H1 (cell line): ENCODE data around the gene CPLX1. TPM values are rescaled to one million over a fixed set of nuclear protein-coding genes. Genes with fewer than 3 reads are reported as not detected.

ENCODE experiments used
- CTCF ChIA-PET: fragments of 300-600 bp; sonication (Branson Sonifier 250); formaldehyde crosslinking; loops from one replicate; lab custom pipeline; 2021; ENCODE audit not compliant: partially characterized antibody; lab: Charles Lee
- POLR2A ChIA-PET: fragments of 300-600 bp; sonication (Branson Sonifier 250); formaldehyde crosslinking; loops from one replicate; lab custom pipeline; 2021; ENCODE audit warnings: inconsistent platforms; ENCODE audit not compliant: partially characterized antibody; lab: Charles Lee
- DNase-seq, 2 experiments: peaks; one replicate each; pipeline versions ENCODE4 v3.0.0 to v3.0.0-alpha.2; 2010 to 2022; ENCODE audit warnings: low spot score in 2 of 2, low read depth in 1 of 2, mixed read lengths in 1 of 2
- FAIRE-seq: peaks from 2 replicates; lab custom pipeline; 2011; peaks lifted over from hg19 to GRCh38; lab: Jason Lieb, UNC
- H2AFZ ChIP-seq: 2 replicates; pipeline ENCODE4 v1.8.1; 2012; ENCODE audit warnings: low read length, inconsistent platforms
- H2AK5ac ChIP-seq: 2 replicates; pipeline ENCODE4 v1.6.1; 2013; ENCODE audit warnings: low read depth, low read length
- H2BK120ac ChIP-seq: replicated peaks from 2 replicates; pipeline ENCODE3; 2013; ENCODE audit warnings: low read depth, low read length, inconsistent platforms
- H2BK12ac ChIP-seq: 2 replicates; pipeline ENCODE4 v1.6.1; 2013; ENCODE audit warnings: low read depth, low read length
- H2BK15ac ChIP-seq: 2 replicates; pipeline ENCODE4 v1.6.1; 2013; ENCODE audit warnings: low read length
- H2BK20ac ChIP-seq: 2 replicates; pipeline ENCODE4 v1.6.1; 2013; ENCODE audit warnings: low read length
- H2BK5ac ChIP-seq: 2 replicates; pipeline ENCODE4 v1.6.1; 2013; ENCODE audit warnings: low read depth, low read length
- H3K14ac ChIP-seq: 2 replicates; pipeline ENCODE4 v1.6.1; 2013; ENCODE audit warnings: inconsistent platforms; ENCODE audit not compliant: insufficient read length
- H3K18ac ChIP-seq: 2 replicates; pipeline ENCODE4 v1.6.1; 2013; ENCODE audit warnings: low read length; ENCODE audit errors: extremely low read depth
- H3K23ac ChIP-seq: 2 replicates; pipeline ENCODE4 v1.6.1; 2013; ENCODE audit warnings: inconsistent platforms; ENCODE audit not compliant: insufficient read length
- H3K23me2 ChIP-seq: 2 replicates; pipeline ENCODE4 v1.6.1; 2013; ENCODE audit warnings: low read depth, low read length
- H3K27ac ChIP-seq: 2 replicates; pipeline ENCODE4 v1.6.1; 2011; ENCODE audit warnings: low read depth, low read length, inconsistent platforms
- H3K27me3 ChIP-seq, 4 experiments: replicated peaks in 1 of 4; 1 replicate in 1 of 4; 2 replicates in 3 of 4; pipeline versions ENCODE4 v1.6.1 to v1.8.1; 2011 to 2013; ENCODE audit warnings: low read length in 3 of 4, mild to moderate bottlenecking in 3 of 4, inconsistent platforms in 2 of 4, mixed read lengths in 2 of 4, moderate library complexity in 1 of 4; ENCODE audit not compliant: control insufficient read depth in 3 of 4, insufficient read depth in 3 of 4; ENCODE audit errors: extremely low read depth in 1 of 4
- H3K36me3 ChIP-seq, 4 experiments: 2 replicates each; pipeline versions ENCODE4 v1.6.1 to v1.8.1; 2011 to 2013; ENCODE audit warnings: mild to moderate bottlenecking in 4 of 4, low read length in 3 of 4, moderate library complexity in 2 of 4, control low read depth in 1 of 4, inconsistent platforms in 1 of 4; ENCODE audit not compliant: insufficient read depth in 4 of 4, control insufficient read depth in 2 of 4
- H3K4ac ChIP-seq: replicated peaks from 2 replicates; pipeline ENCODE3; 2013; ENCODE audit warnings: low read length, low read depth, mixed read lengths, inconsistent platforms; ENCODE audit not compliant: insufficient read length
- H3K4me1 ChIP-seq, 4 experiments: replicated peaks in 1 of 4; 1 replicate in 1 of 4; 2 replicates in 3 of 4; pipeline versions ENCODE4 v1.6.1 to v1.8.1; 2011 to 2013; ENCODE audit warnings: low read length in 3 of 4, inconsistent platforms in 2 of 4, mixed read lengths in 1 of 4; ENCODE audit not compliant: insufficient read depth in 4 of 4, control insufficient read depth in 3 of 4
- H3K4me2 ChIP-seq, 2 experiments: 2 replicates each; pipeline versions ENCODE4 v1.6.1 to v1.8.1; 2011 to 2013; ENCODE audit warnings: low read depth in 2 of 2, low read length in 2 of 2, control low read depth in 1 of 2, inconsistent platforms in 1 of 2, mild to moderate bottlenecking in 1 of 2; ENCODE audit not compliant: insufficient read depth in 1 of 2
- H3K4me3 ChIP-seq, 4 experiments: fragments of 200-600, 300-600 bp in 1 of 4; sonication (generic), shearing (Covaris generic), sonication (Bioruptor Twin) in 1 of 4; 2 replicates each; pipeline versions ENCODE4 v1.5.1 to v1.8.1; 2011 to 2016; ENCODE audit warnings: low read length in 4 of 4, low read depth in 3 of 4, control low read depth in 2 of 4, inconsistent platforms in 2 of 4, mild to moderate bottlenecking in 2 of 4, mixed read lengths in 1 of 4, moderate library complexity in 1 of 4; ENCODE audit not compliant: insufficient read depth in 2 of 4; ENCODE audit errors: extremely low read depth in 1 of 4
- H3K56ac ChIP-seq: replicated peaks from 2 replicates; pipeline ENCODE3; 2013; ENCODE audit warnings: low read depth, mild to moderate bottlenecking, mixed read lengths, low read length, inconsistent platforms; ENCODE audit not compliant: insufficient read length
- H3K79me1 ChIP-seq: 2 replicates; pipeline ENCODE4 v1.6.1; 2013; ENCODE audit warnings: low read depth, low read length, control low read depth
- H3K79me2 ChIP-seq, 2 experiments: 2 replicates each; pipeline versions ENCODE4 v1.6.1 to v1.8.1; 2012 to 2013; ENCODE audit warnings: low read length in 2 of 2, mild to moderate bottlenecking in 2 of 2, inconsistent platforms in 1 of 2; ENCODE audit not compliant: insufficient read depth in 2 of 2, control insufficient read depth in 1 of 2
- H3K9ac ChIP-seq, 4 experiments: replicated peaks in 1 of 4; 1 replicate in 1 of 4; 2 replicates in 3 of 4; pipeline versions ENCODE4 v1.6.1 to v1.8.1; 2011 to 2013; ENCODE audit warnings: low read depth in 3 of 4, low read length in 3 of 4, control low read depth in 2 of 4, mild to moderate bottlenecking in 2 of 4, moderate library complexity in 2 of 4, inconsistent platforms in 1 of 4; ENCODE audit errors: extremely low read depth in 1 of 4
- H3K9me3 ChIP-seq, 2 experiments: 2 replicates each; pipeline versions ENCODE4 v1.6.1 to v1.8.1; 2012 to 2013; ENCODE audit warnings: mild to moderate bottlenecking in 2 of 2, moderate library complexity in 2 of 2, control low read depth in 1 of 2, inconsistent platforms in 1 of 2, low read depth in 1 of 2, low read length in 1 of 2, mixed read lengths in 1 of 2; ENCODE audit not compliant: insufficient read depth in 2 of 2
- H4K20me1 ChIP-seq, 2 experiments: replicated peaks in 1 of 2; 2 replicates each; pipeline versions ENCODE3 to v1.8.1; 2011 to 2013; ENCODE audit warnings: inconsistent platforms in 2 of 2, low read length in 2 of 2, mild to moderate bottlenecking in 1 of 2; ENCODE audit not compliant: insufficient read depth in 2 of 2, control insufficient read depth in 1 of 2
- H4K5ac ChIP-seq: 2 replicates; pipeline ENCODE4 v1.6.1; 2013; ENCODE audit warnings: low read length, low read depth, mixed read lengths, inconsistent platforms; ENCODE audit not compliant: insufficient read length
- H4K8ac ChIP-seq: 2 replicates; pipeline ENCODE4 v1.8.0; 2013; ENCODE audit warnings: mild to moderate bottlenecking, moderate library complexity, low read length, inconsistent platforms; ENCODE audit not compliant: insufficient read depth; ENCODE audit errors: extremely low read depth
- H4K91ac ChIP-seq: replicated peaks from 2 replicates; pipeline ENCODE3; 2013; ENCODE audit warnings: low read length, mixed read lengths, inconsistent platforms; ENCODE audit not compliant: insufficient read length
- CBX5 ChIP-seq: fragments of 300-800, 300-1000 bp; sonication (generic); IDR thresholded peaks from 2 replicates; pipeline ENCODE4 v1.7.1; 2016; ENCODE audit warnings: antibody characterized with exemption, low read length, low read depth
- CBX8 ChIP-seq: fragments of 300-800, 300-1000 bp; sonication (generic); IDR thresholded peaks from 2 replicates; pipeline ENCODE4 v1.7.1; 2016; ENCODE audit warnings: low read depth, low read length, borderline replicate concordance
- CTCF ChIP-seq, 3 experiments: IDR thresholded peaks; 1 replicate in 2 of 3; 2 replicates in 1 of 3; pipeline versions ENCODE4 v1.5.1 to v1.6.1; 2011; ENCODE audit warnings: low read length in 3 of 3, mild to moderate bottlenecking in 3 of 3, inconsistent platforms in 2 of 3, low read depth in 1 of 3, moderate library complexity in 1 of 3; ENCODE audit not compliant: insufficient read depth in 1 of 3; ENCODE audit errors: control extremely low read depth in 1 of 3
- E2F6 ChIP-seq: IDR thresholded peaks from 2 replicates; pipeline ENCODE4 v1.6.1; 2012; ENCODE audit warnings: inconsistent platforms
- GTF2F1 ChIP-seq: IDR thresholded peaks from 2 replicates; pipeline ENCODE4 v1.6.1; 2012; ENCODE audit warnings: low read depth, low read length, improper control_type of control experiment, borderline replicate concordance
- NANOG ChIP-seq: IDR thresholded peaks from 2 replicates; pipeline ENCODE4 v1.6.1; 2011; ENCODE audit warnings: low read length, low read depth, mild to moderate bottlenecking, inconsistent platforms; ENCODE audit not compliant: insufficient read depth, poor library complexity, severe bottlenecking
- SIRT6 ChIP-seq: IDR thresholded peaks from one replicate; pipeline ENCODE4 v1.7.1; 2012; ENCODE audit warnings: low read length, inconsistent platforms
- SIX5 ChIP-seq: IDR thresholded peaks from 2 replicates; pipeline ENCODE4 v1.6.1; 2011; ENCODE audit warnings: mild to moderate bottlenecking, low read depth, low read length
- SP1 ChIP-seq: IDR thresholded peaks from 2 replicates; pipeline ENCODE4 v1.6.1; 2011; ENCODE audit warnings: low read depth, low read length
- TCF12 ChIP-seq: IDR thresholded peaks from 2 replicates; pipeline ENCODE4 v1.6.1; 2011; ENCODE audit warnings: low read depth, mild to moderate bottlenecking, low read length
- YY1 ChIP-seq: IDR thresholded peaks from 2 replicates; pipeline ENCODE4 v1.6.1; 2011; ENCODE audit warnings: low read depth, mild to moderate bottlenecking, low read length
- WGBS, 2 experiments: shearing (Covaris generic) in 1 of 2; methylation state at CpG; one replicate each; pipeline versions ENCODE4 v1.1.6 to v1.1.7; 2013 to 2015; ENCODE audit warnings: low lambda C conversion rate in 2 of 2, mixed read lengths in 2 of 2, inconsistent platforms in 1 of 2, low coverage in 1 of 2, missing lambda C conversion rate in 1 of 2; ENCODE audit not compliant: insufficient replicate concordance in 2 of 2, insufficient coverage in 1 of 2, insufficient read length in 1 of 2; ENCODE audit errors: extremely low coverage in 1 of 2, missing lambda C conversion rate in 1 of 2; 5-methylcytosine and 5-hydroxymethylcytosine counted together
- polyA plus RNA-seq, 7 experiments: library from polyadenylated mRNA; depleted of rRNA in 3 of 7; stranded (reverse) in 5 of 7; unstranded in 2 of 7; fragments of >200 nt in 5 of 7; fragments of 200-250 nt in 2 of 7; gene quantifications; 1 replicate in 5 of 7; 2 replicates in 1 of 7; 4 replicates in 1 of 7; pipeline versions ENCODE4 v1.2.1 to v1.2.3, GENCODE V29; 2011 to 2013; ENCODE audit warnings: missing spikeins in 2 of 7, mixed read lengths in 2 of 7
- total RNA-seq: library from RNA; stranded (reverse); fragmentation: NEBNext Ultra II Directional; extraction: Animal tissue kit (Norgen Biotek cat#: 25700); gene quantifications from 2 replicates; pipeline ENCODE4 v1.2.1, GENCODE V29; 2021

Gene CPLX1
- total and polyA plus RNA-seq, 2 of the 8 experiments (the other 6 are each of a cell fraction or from before 2014, with no cell fraction given) = 0.32 to 0.56 TPM

- Histone ChIP-seq H3K18ac (no peak overlapping the region), H3K4me1 (no peaks in the 10 kb centered on the region), H3K23me2 (no peaks in the 10 kb centered on the region), H2AFZ (no peak overlapping the region), H3K4me3 (no peak overlapping the region), H3K23ac (no peak overlapping the region), H3K36me3 (peaks cover 5 to 14% (median 10%) of the 10 kb centered on the region in 4 experiments; a peak in 6 of 8 replicates), H2BK120ac (no peak overlapping the region), H3K27ac (no peak overlapping the region), H3K79me2 (no peaks in the 10 kb centered on the region), H4K5ac (no peak overlapping the region), H4K8ac (no peak overlapping the region), H3K56ac (no peak overlapping the region), H2BK12ac (no peak overlapping the region), H3K14ac (no peak overlapping the region), H3K4me2 (no peak overlapping the region), H2BK15ac (no peak overlapping the region), H3K9ac (no peak overlapping the region), H3K4ac (no peak overlapping the region), H3K9me3 (no peaks in the 10 kb centered on the region), H4K20me1 (peaks cover 0 to 5% of the 10 kb centered on the region in 2 experiments), H4K91ac (no peak overlapping the region), H3K27me3 (no peaks in the 10 kb centered on the region), H2BK20ac (no peak overlapping the region), H3K79me1 (no peaks in the 10 kb centered on the region; the same call in 1 of the 2 replicates), H2AK5ac (no peak overlapping the region), H2BK5ac (no peak overlapping the region)
- FAIRE-seq (no peak), DNase-seq (no peak)
- ChIA-PET POLR2A (no interaction called here), CTCF (interaction anchor here (1.1 kb wide), 1 partner anchor 39 kb away, joined by 3 read pairs; no protein-coding TSS in a partner anchor)
- WGBS, 2 experiments = 90% methylated on average over 24 of the region's 33 CpGs; no CpG with 5 or more reads in 1 of the 2 experiments
- TF ChIP-seq NANOG (no peak), GTF2F1 (no peak), CBX8 (no peak), SIX5 (no peak), YY1 (no peak), E2F6 (no peak), SP1 (no peak), TCF12 (no peak), SIRT6 (no peak), CBX5 (no peak), CTCF (IDR thresholded peaks at IDR 0.05; ENCODE audit: control extremely low read depth in 1 of 3, insufficient read depth in 1 of 3, low read depth in 1 of 3, low read length in 3 of 3) (no peak)
Observed at GRCh38 chr4:853416-853781, 27.5 kb upstream of the CPLX1 start.
